Left lobe of liver (tissue), 2 donors: ENCODE measurements around the gene ATP6V0B. TPM values are rescaled to one million over a fixed set of nuclear protein-coding genes. Genes with fewer than 3 reads are reported as not detected.

ENCODE experiments used
- ATAC-seq: fragments of 200-7000 bp; cut with Tn5 transposase; one replicate; pipeline ENCODE4 v1.9.1; 2020; ENCODE audit warnings: mild to moderate bottlenecking, moderate library complexity
- DNase-seq: peaks from one replicate; pipeline ENCODE4 v3.0.0-alpha.2; 2020; ENCODE audit warnings: low spot score
- total RNA-seq: library from RNA; stranded (reverse); gene quantifications from one replicate; pipeline ENCODE4 v1.2.1, GENCODE V29; 2021
- donor health status: DM: no; HTN: no; CAD: no; lungs with moderate emphysema.
- donor health status: DM: no; HTN: yes; CAD: no.

The ATP6V0B gene
- 70.5 TPM for total RNA-seq

GRCh38 chr1:43974443-43975248 is at the start of gene ATP6V0B:
Gene ATP6V0B, plus strand, starts transcription at chr1:43974960. Its CDS starts 81 bp downstream, at chr1:43975041.
- ATAC-seq: peak; percentile 74
- DNase-seq: peak; percentile 97

- DNase-seq (no peak), ATAC-seq (no peak)
Observed at GRCh38 chr1:43925846-43926245, 48.9 kb upstream of the ATP6V0B start.

- no peak for DNase-seq
- ATAC-seq: peak; percentile 52
Observed at GRCh38 chr1:43930168-43930948, 44.4 kb upstream of the ATP6V0B start.

- no peak for ATAC-seq
- no peak for DNase-seq
Observed at GRCh38 chr1:43930949-43931275, 43.8 kb upstream of the ATP6V0B start.

- ATAC-seq (no peak), DNase-seq (no peak)
Observed at GRCh38 chr1:43931711-43932660, 42.8 kb upstream of the ATP6V0B start.

- DNase-seq: no peak
Observed at GRCh38 chr1:43932786-43933385, 41.9 kb upstream of the ATP6V0B start.

GRCh38 chr1:43933386-43934100 is 41.2 kb upstream of the ATP6V0B start, which contains the start of gene ARTN:
Gene ARTN, plus strand, starts transcription at chr1:43933801. Its CDS starts 1,856 bp downstream, at chr1:43935657.
- DNase-seq (no peak), ATAC-seq (peak; percentile 43)

More at GRCh38 chr1:43932786-43933385, 41.9 kb upstream of the ATP6V0B start:
- ATAC-seq: no peak

GRCh38 chr1:43934101-43934985 is 40.4 kb upstream of the ATP6V0B start:
- peak; percentile 66 for DNase-seq
- peak; percentile 79 for ATAC-seq

- no peak for DNase-seq
- no peak for ATAC-seq
Observed at GRCh38 chr1:43934986-43935324, 39.8 kb upstream of the ATP6V0B start.

GRCh38 chr1:43935711-43936427 is 38.9 kb upstream of the ATP6V0B start:
- ATAC-seq (no peak), DNase-seq (no peak)

- DNase-seq: no peak
- ATAC-seq: peak; percentile 54
Observed at GRCh38 chr1:43936431-43937151, 38.2 kb upstream of the ATP6V0B start.

GRCh38 chr1:43937179-43937865 is 37.4 kb upstream of the ATP6V0B start:
- ATAC-seq (no peak), DNase-seq (no peak)

GRCh38 chr1:43938383-43938782 is 36.4 kb upstream of the ATP6V0B start:
- DNase-seq: no peak
- no peak for ATAC-seq

GRCh38 chr1:43938892-43939587 is 35.7 kb upstream of the ATP6V0B start:
- ATAC-seq (no peak), DNase-seq (no peak)

- DNase-seq (no peak), ATAC-seq (no peak)
Observed at GRCh38 chr1:43942411-43942810, 32.3 kb upstream of the ATP6V0B start.

- no peak for DNase-seq
- ATAC-seq: no peak
Observed at GRCh38 chr1:43944860-43945259, 29.9 kb upstream of the ATP6V0B start.
